Psoas muscle (tissue), 8 donors: ENCODE results near the gene UCK2. TPM values are rescaled to one million over a fixed set of nuclear protein-coding genes. Genes with fewer than 3 reads are reported as not detected.
A peak's percentile ranks its signal among the peaks of the same experiment; 100 is the strongest.

Experiments
- ATAC-seq, 4 donors: fragments of 200-7000 bp; cut with Tn5 transposase; one replicate each; pipeline ENCODE4 v1.9.1; 2020; ENCODE audit warnings: moderate library complexity in 3 of 4, mild to moderate bottlenecking in 2 of 4
- DNase-seq, 2 donors: peaks; one replicate each; pipeline ENCODE4 v3.0.0-alpha.2; 2020
- H3K27ac ChIP-seq: fragments of 200-600 bp; one replicate; pipeline ENCODE4 v1.8.0; 2022
- H3K27me3 ChIP-seq, 3 donors: fragments of 200-600 bp in 1 of 3; one replicate each; pipeline versions ENCODE4 v1.6.1 to v1.8.0; 2013 to 2022; ENCODE audit warnings: low read length in 2 of 3, mild to moderate bottlenecking in 2 of 3, moderate library complexity in 1 of 3; ENCODE audit not compliant: insufficient read depth in 3 of 3
- H3K36me3 ChIP-seq, 2 donors: fragments of 200-600 bp in 1 of 2; one replicate each; pipeline versions ENCODE4 v1.6.1 to v1.8.0; 2013 to 2022; ENCODE audit warnings: low read depth in 1 of 2, mild to moderate bottlenecking in 1 of 2, moderate library complexity in 1 of 2; ENCODE audit not compliant: insufficient read depth in 1 of 2
- H3K4me1 ChIP-seq: fragments of 200-600 bp; one replicate; pipeline ENCODE4 v1.8.0; 2022
- H3K4me3 ChIP-seq: fragments of 200-600 bp; one replicate; pipeline ENCODE4 v1.8.0; 2022; ENCODE audit warnings: mild to moderate bottlenecking
- H3K9me3 ChIP-seq: fragments of 200-600 bp; one replicate; pipeline ENCODE4 v1.8.0; 2022
- CTCF ChIP-seq: fragments of 200-600 bp; IDR thresholded peaks from one replicate; pipeline ENCODE4 v1.8.0; 2022; ENCODE audit warnings: antibody characterized with exemption
- WGBS, 3 donors: extraction: QIAGEN DNeasy Blood & Tissue Kit; methylation state at CpG; one replicate each; pipeline versions ENCODE4 v1.1.6 to v1.1.7; 2013; 5-methylcytosine and 5-hydroxymethylcytosine counted together
- intact Hi-C, 2 donors: fragments of 100-400 bp; cut with DNase I; formaldehyde crosslinking; loops; one replicate each; pipeline versions ENCODE4 v1.11.0 to v1.14.2; 2022
- polyA plus RNA-seq, 3 donors: library from polyadenylated mRNA; stranded (reverse); fragments of 200-250 nt; gene quantifications; one replicate each; pipeline ENCODE4 v1.2.3, GENCODE V29; 2013
- total RNA-seq, 4 donors: library from RNA; stranded (reverse); fragmentation: NEBNext Ultra II Directional in 2 of 4; extraction: Animal tissue kit (Norgen Biotek cat#: 25700) in 2 of 4; gene quantifications; one replicate each; pipeline versions ENCODE4 v1.2.1 to v1.2.4, GENCODE V29; 2021 to 2023
- donor health status: healthy with polysubstance abuse.
- donor health status: DM: no; HTN: no; CAD: no; lungs with moderate emphysema.
- donor health status: Bipolar disorder and iron deficiency.
- donor health status: healthy.
- donor health status: DM: yes; HTN: yes; CAD: no.
- donor health status: DM: no; HTN: no; CAD: no.
- donor health status: DM: no; HTN: no; CAD: no.
- donor health status: DM: yes; HTN: yes; CAD: no.

UCK2 gene
- total and polyA plus RNA-seq, 7 donors, result 14.6 to 273 (median 25.1) TPM

- 70 to 92% (median 82%) methylated on average over 7 of the region's 7 CpGs for WGBS, 3 donors
- peaks cover 42% of the 10 kb centered on the region for H3K4me1 ChIP-seq
- intact Hi-C loops, result no loop called here
- no peak overlapping the region for H3K27ac ChIP-seq
- H3K4me3 ChIP-seq, result no peak overlapping the region
- DNase-seq (no peak), ATAC-seq (no peak)
- no peaks in the 10 kb centered on the region for H3K9me3 ChIP-seq
- TF ChIP-seq CTCF, result no peak
- no peaks in the 10 kb centered on the region for H3K36me3 ChIP-seq
- no peaks in the 10 kb centered on the region for H3K27me3 ChIP-seq
These were observed 22.1 kb downstream of the UCK2 start for GRCh38 chr1:165849353-165850133.

- Histone ChIP-seq H3K27ac (no peak overlapping the region), H3K4me3 (no peak overlapping the region), H3K4me1 (peaks cover 48% of the 10 kb centered on the region), H3K27me3 (no peaks in the 10 kb centered on the region), H3K36me3 (no peaks in the 10 kb centered on the region), H3K9me3 (no peaks in the 10 kb centered on the region)
- DNase-seq, result no peak
- intact Hi-C loops, result no loop called here
- WGBS, 3 donors, result 82 to 93% (median 83%) methylated on average over 4 of the region's 4 CpGs
- ATAC-seq, result no peak
- no peak for TF ChIP-seq CTCF
These were observed 23.7 kb downstream of the UCK2 start for GRCh38 chr1:165851034-165851658.

GRCh38 chr1:165852871-165853270, 25.5 kb downstream of the UCK2 start:
- no peak for TF ChIP-seq CTCF
- intact Hi-C loops, result no loop called here
- H3K36me3 ChIP-seq, result no peaks in the 10 kb centered on the region
- ATAC-seq, result no peak
- no peaks in the 10 kb centered on the region for H3K27me3 ChIP-seq
- DNase-seq, result no peak
- H3K4me3 ChIP-seq, result no peak overlapping the region
- WGBS, 3 donors, result 94 to 95% (median 95%) methylated on average over 2 of the region's 2 CpGs
- no peaks in the 10 kb centered on the region for H3K9me3 ChIP-seq
- H3K27ac ChIP-seq, result no peak overlapping the region
- H3K4me1 ChIP-seq, result peaks cover 63% of the 10 kb centered on the region

GRCh38 chr1:165853528-165854075, 26.2 kb downstream of the UCK2 start:
- ATAC-seq, result no peak
- WGBS, 3 donors, result 64 to 81% (median 75%) methylated on average over 2 of the region's 2 CpGs
- intact Hi-C loops, result no loop called here
- DNase-seq, result no peak
- Histone ChIP-seq H3K27ac (peak overlapping the region; percentile 90), H3K4me1 (peaks cover 69% of the 10 kb centered on the region), H3K4me3 (peak overlapping the region; percentile 15), H3K36me3 (no peaks in the 10 kb centered on the region), H3K9me3 (no peaks in the 10 kb centered on the region), H3K27me3 (no peaks in the 10 kb centered on the region)
- no peak for TF ChIP-seq CTCF
